ENCODE results near the gene MTO1.

MTO1 gene

DNA sequence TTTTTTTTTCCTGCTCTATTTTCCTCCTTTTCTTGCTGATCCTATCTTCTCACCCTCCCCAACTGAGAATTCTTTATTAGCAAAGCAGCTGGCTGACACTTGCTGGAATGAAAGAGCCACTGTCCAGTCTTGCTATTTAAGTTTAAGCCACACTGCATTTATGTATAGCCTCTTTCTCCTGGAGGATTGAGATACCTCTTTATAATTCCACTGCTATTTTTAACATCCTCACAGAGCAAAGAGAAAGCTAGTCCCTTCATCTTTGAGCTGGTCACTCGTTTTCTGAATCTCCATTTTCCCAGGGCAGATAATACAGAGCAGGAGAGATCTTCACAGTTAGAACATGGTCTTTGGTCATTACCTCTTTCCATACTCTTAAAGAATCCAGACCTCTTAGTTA is 95.3 kb downstream of the MTO1 start:
- ChIA-PET CTCF (interaction anchor here (0.5 to 0.6 kb wide), 2 partner anchors 10 to 136 kb away, joined by 3 to 4 read pairs; no protein-coding TSS in a partner anchor), POLR2A (ENCODE audit: low non-redundant PET) (no interaction called here)
- H3K27ac ChIP-seq, result no peak overlapping the region
- TF ChIP-seq, protein P1, sequence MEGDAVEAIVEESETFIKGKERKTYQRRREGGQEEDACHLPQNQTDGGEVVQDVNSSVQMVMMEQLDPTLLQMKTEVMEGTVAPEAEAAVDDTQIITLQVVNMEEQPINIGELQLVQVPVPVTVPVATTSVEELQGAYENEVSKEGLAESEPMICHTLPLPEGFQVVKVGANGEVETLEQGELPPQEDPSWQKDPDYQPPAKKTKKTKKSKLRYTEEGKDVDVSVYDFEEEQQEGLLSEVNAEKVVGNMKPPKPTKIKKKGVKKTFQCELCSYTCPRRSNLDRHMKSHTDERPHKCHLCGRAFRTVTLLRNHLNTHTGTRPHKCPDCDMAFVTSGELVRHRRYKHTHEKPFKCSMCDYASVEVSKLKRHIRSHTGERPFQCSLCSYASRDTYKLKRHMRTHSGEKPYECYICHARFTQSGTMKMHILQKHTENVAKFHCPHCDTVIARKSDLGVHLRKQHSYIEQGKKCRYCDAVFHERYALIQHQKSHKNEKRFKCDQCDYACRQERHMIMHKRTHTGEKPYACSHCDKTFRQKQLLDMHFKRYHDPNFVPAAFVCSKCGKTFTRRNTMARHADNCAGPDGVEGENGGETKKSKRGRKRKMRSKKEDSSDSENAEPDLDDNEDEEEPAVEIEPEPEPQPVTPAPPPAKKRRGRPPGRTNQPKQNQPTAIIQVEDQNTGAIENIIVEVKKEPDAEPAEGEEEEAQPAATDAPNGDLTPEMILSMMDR (conservative IDR thresholded peaks at IDR 0.05; ENCODE audit: low read depth), result no peak
- DNase-seq (ENCODE audit: low spot score), result no peak

Measured in RWPE1 (cell line).